H1 (cell line): Measurements from ENCODE around the gene FKBP10. TPM values are rescaled to one million over a fixed set of nuclear protein-coding genes. Genes with fewer than 3 reads are reported as not detected.

ENCODE experiments used
- CTCF ChIA-PET: fragments of 300-600 bp; sonication (Branson Sonifier 250); formaldehyde crosslinking; loops from one replicate; lab custom pipeline; 2021; ENCODE audit not compliant: partially characterized antibody; lab: Charles Lee
- POLR2A ChIA-PET: fragments of 300-600 bp; sonication (Branson Sonifier 250); formaldehyde crosslinking; loops from one replicate; lab custom pipeline; 2021; ENCODE audit warnings: inconsistent platforms; ENCODE audit not compliant: partially characterized antibody; lab: Charles Lee
- DNase-seq, 2 experiments: peaks; one replicate each; pipeline versions ENCODE4 v3.0.0 to v3.0.0-alpha.2; 2010 to 2022; ENCODE audit warnings: low spot score in 2 of 2, low read depth in 1 of 2, mixed read lengths in 1 of 2
- FAIRE-seq: peaks from 2 replicates; lab custom pipeline; 2011; peaks lifted over from hg19 to GRCh38; lab: Jason Lieb, UNC
- H2AFZ ChIP-seq: 2 replicates; pipeline ENCODE4 v1.8.1; 2012; ENCODE audit warnings: low read length, inconsistent platforms
- H2AK5ac ChIP-seq: 2 replicates; pipeline ENCODE4 v1.6.1; 2013; ENCODE audit warnings: low read depth, low read length
- H2BK120ac ChIP-seq: replicated peaks from 2 replicates; pipeline ENCODE3; 2013; ENCODE audit warnings: low read depth, low read length, inconsistent platforms
- H2BK12ac ChIP-seq: 2 replicates; pipeline ENCODE4 v1.6.1; 2013; ENCODE audit warnings: low read depth, low read length
- H2BK15ac ChIP-seq: 2 replicates; pipeline ENCODE4 v1.6.1; 2013; ENCODE audit warnings: low read length
- H2BK20ac ChIP-seq: 2 replicates; pipeline ENCODE4 v1.6.1; 2013; ENCODE audit warnings: low read length
- H2BK5ac ChIP-seq: 2 replicates; pipeline ENCODE4 v1.6.1; 2013; ENCODE audit warnings: low read depth, low read length
- H3K14ac ChIP-seq: 2 replicates; pipeline ENCODE4 v1.6.1; 2013; ENCODE audit warnings: inconsistent platforms; ENCODE audit not compliant: insufficient read length
- H3K18ac ChIP-seq: 2 replicates; pipeline ENCODE4 v1.6.1; 2013; ENCODE audit warnings: low read length; ENCODE audit errors: extremely low read depth
- H3K23ac ChIP-seq: 2 replicates; pipeline ENCODE4 v1.6.1; 2013; ENCODE audit warnings: inconsistent platforms; ENCODE audit not compliant: insufficient read length
- H3K23me2 ChIP-seq: 2 replicates; pipeline ENCODE4 v1.6.1; 2013; ENCODE audit warnings: low read depth, low read length
- H3K27ac ChIP-seq: 2 replicates; pipeline ENCODE4 v1.6.1; 2011; ENCODE audit warnings: low read depth, low read length, inconsistent platforms
- H3K27me3 ChIP-seq, 4 experiments: replicated peaks in 1 of 4; 1 replicate in 1 of 4; 2 replicates in 3 of 4; pipeline versions ENCODE4 v1.6.1 to v1.8.1; 2011 to 2013; ENCODE audit warnings: low read length in 3 of 4, mild to moderate bottlenecking in 3 of 4, inconsistent platforms in 2 of 4, mixed read lengths in 2 of 4, moderate library complexity in 1 of 4; ENCODE audit not compliant: control insufficient read depth in 3 of 4, insufficient read depth in 3 of 4; ENCODE audit errors: extremely low read depth in 1 of 4
- H3K36me3 ChIP-seq, 4 experiments: 2 replicates each; pipeline versions ENCODE4 v1.6.1 to v1.8.1; 2011 to 2013; ENCODE audit warnings: mild to moderate bottlenecking in 4 of 4, low read length in 3 of 4, moderate library complexity in 2 of 4, control low read depth in 1 of 4, inconsistent platforms in 1 of 4; ENCODE audit not compliant: insufficient read depth in 4 of 4, control insufficient read depth in 2 of 4
- H3K4ac ChIP-seq: replicated peaks from 2 replicates; pipeline ENCODE3; 2013; ENCODE audit warnings: low read length, low read depth, mixed read lengths, inconsistent platforms; ENCODE audit not compliant: insufficient read length
- H3K4me1 ChIP-seq, 4 experiments: replicated peaks in 1 of 4; 1 replicate in 1 of 4; 2 replicates in 3 of 4; pipeline versions ENCODE4 v1.6.1 to v1.8.1; 2011 to 2013; ENCODE audit warnings: low read length in 3 of 4, inconsistent platforms in 2 of 4, mixed read lengths in 1 of 4; ENCODE audit not compliant: insufficient read depth in 4 of 4, control insufficient read depth in 3 of 4
- H3K4me2 ChIP-seq, 2 experiments: 2 replicates each; pipeline versions ENCODE4 v1.6.1 to v1.8.1; 2011 to 2013; ENCODE audit warnings: low read depth in 2 of 2, low read length in 2 of 2, control low read depth in 1 of 2, inconsistent platforms in 1 of 2, mild to moderate bottlenecking in 1 of 2; ENCODE audit not compliant: insufficient read depth in 1 of 2
- H3K4me3 ChIP-seq, 4 experiments: fragments of 200-600, 300-600 bp in 1 of 4; sonication (generic), shearing (Covaris generic), sonication (Bioruptor Twin) in 1 of 4; 2 replicates each; pipeline versions ENCODE4 v1.5.1 to v1.8.1; 2011 to 2016; ENCODE audit warnings: low read length in 4 of 4, low read depth in 3 of 4, control low read depth in 2 of 4, inconsistent platforms in 2 of 4, mild to moderate bottlenecking in 2 of 4, mixed read lengths in 1 of 4, moderate library complexity in 1 of 4; ENCODE audit not compliant: insufficient read depth in 2 of 4; ENCODE audit errors: extremely low read depth in 1 of 4
- H3K56ac ChIP-seq: replicated peaks from 2 replicates; pipeline ENCODE3; 2013; ENCODE audit warnings: low read depth, mild to moderate bottlenecking, mixed read lengths, low read length, inconsistent platforms; ENCODE audit not compliant: insufficient read length
- H3K79me1 ChIP-seq: 2 replicates; pipeline ENCODE4 v1.6.1; 2013; ENCODE audit warnings: low read depth, low read length, control low read depth
- H3K79me2 ChIP-seq, 2 experiments: 2 replicates each; pipeline versions ENCODE4 v1.6.1 to v1.8.1; 2012 to 2013; ENCODE audit warnings: low read length in 2 of 2, mild to moderate bottlenecking in 2 of 2, inconsistent platforms in 1 of 2; ENCODE audit not compliant: insufficient read depth in 2 of 2, control insufficient read depth in 1 of 2
- H3K9ac ChIP-seq, 4 experiments: replicated peaks in 1 of 4; 1 replicate in 1 of 4; 2 replicates in 3 of 4; pipeline versions ENCODE4 v1.6.1 to v1.8.1; 2011 to 2013; ENCODE audit warnings: low read depth in 3 of 4, low read length in 3 of 4, control low read depth in 2 of 4, mild to moderate bottlenecking in 2 of 4, moderate library complexity in 2 of 4, inconsistent platforms in 1 of 4; ENCODE audit errors: extremely low read depth in 1 of 4
- H3K9me3 ChIP-seq, 2 experiments: 2 replicates each; pipeline versions ENCODE4 v1.6.1 to v1.8.1; 2012 to 2013; ENCODE audit warnings: mild to moderate bottlenecking in 2 of 2, moderate library complexity in 2 of 2, control low read depth in 1 of 2, inconsistent platforms in 1 of 2, low read depth in 1 of 2, low read length in 1 of 2, mixed read lengths in 1 of 2; ENCODE audit not compliant: insufficient read depth in 2 of 2
- H4K20me1 ChIP-seq, 2 experiments: replicated peaks in 1 of 2; 2 replicates each; pipeline versions ENCODE3 to v1.8.1; 2011 to 2013; ENCODE audit warnings: inconsistent platforms in 2 of 2, low read length in 2 of 2, mild to moderate bottlenecking in 1 of 2; ENCODE audit not compliant: insufficient read depth in 2 of 2, control insufficient read depth in 1 of 2
- H4K5ac ChIP-seq: 2 replicates; pipeline ENCODE4 v1.6.1; 2013; ENCODE audit warnings: low read length, low read depth, mixed read lengths, inconsistent platforms; ENCODE audit not compliant: insufficient read length
- H4K8ac ChIP-seq: 2 replicates; pipeline ENCODE4 v1.8.0; 2013; ENCODE audit warnings: mild to moderate bottlenecking, moderate library complexity, low read length, inconsistent platforms; ENCODE audit not compliant: insufficient read depth; ENCODE audit errors: extremely low read depth
- H4K91ac ChIP-seq: replicated peaks from 2 replicates; pipeline ENCODE3; 2013; ENCODE audit warnings: low read length, mixed read lengths, inconsistent platforms; ENCODE audit not compliant: insufficient read length
- CTBP2 ChIP-seq: IDR thresholded peaks from 2 replicates; pipeline ENCODE4 v1.7.0; 2011; ENCODE audit warnings: borderline replicate concordance, mild to moderate bottlenecking, moderate library complexity, mixed read lengths, low read length; ENCODE audit not compliant: insufficient read depth, insufficient read length
- KDM5A ChIP-seq: fragments of 200-600 bp; IDR thresholded peaks from 2 replicates; pipeline ENCODE4 v1.7.1; 2012; ENCODE audit warnings: mild to moderate bottlenecking, low read length, inconsistent platforms, mixed read lengths
- MAFK ChIP-seq: IDR thresholded peaks from 2 replicates; pipeline ENCODE4 v1.6.1; 2012; ENCODE audit warnings: low read depth, mild to moderate bottlenecking, improper control_type of control experiment, low read length
- POLR2AphosphoS5 ChIP-seq: IDR thresholded peaks from 2 replicates; pipeline ENCODE4 v1.6.1; 2011; ENCODE audit warnings: low read depth, low read length
- RBBP5 ChIP-seq: IDR thresholded peaks from 2 replicates; pipeline ENCODE4 v1.7.1; 2012; ENCODE audit warnings: low read depth, mild to moderate bottlenecking, inconsistent platforms, low read length, moderate library complexity, borderline replicate concordance
- RNF2 ChIP-seq: fragments of 200-900, 300-1000 bp; sonication (generic); IDR thresholded peaks from 2 replicates; pipeline ENCODE4 v1.7.1; 2016; ENCODE audit warnings: borderline replicate concordance, low read depth, mild to moderate bottlenecking, antibody characterized with exemption, low read length; ENCODE audit not compliant: poor library complexity, severe bottlenecking; ENCODE audit errors: missing control alignments
- SP1 ChIP-seq: IDR thresholded peaks from 2 replicates; pipeline ENCODE4 v1.6.1; 2011; ENCODE audit warnings: low read depth, low read length
- SP2 ChIP-seq: IDR thresholded peaks from 2 replicates; pipeline ENCODE4 v1.6.1; 2012; ENCODE audit warnings: mild to moderate bottlenecking, low read length, inconsistent platforms
- TAF7 ChIP-seq: optimal IDR thresholded peaks from 2 replicates; pipeline ENCODE3; 2011; ENCODE audit warnings: low read depth, mild to moderate bottlenecking, inconsistent platforms, low read length, moderate library complexity, borderline replicate concordance
- TEAD4 ChIP-seq: IDR thresholded peaks from 2 replicates; pipeline ENCODE4 v1.6.1; 2012; ENCODE audit warnings: low read depth, low read length, inconsistent platforms, mixed read lengths
- WGBS, 2 experiments: shearing (Covaris generic) in 1 of 2; methylation state at CpG; one replicate each; pipeline versions ENCODE4 v1.1.6 to v1.1.7; 2013 to 2015; ENCODE audit warnings: low lambda C conversion rate in 2 of 2, mixed read lengths in 2 of 2, inconsistent platforms in 1 of 2, low coverage in 1 of 2, missing lambda C conversion rate in 1 of 2; ENCODE audit not compliant: insufficient replicate concordance in 2 of 2, insufficient coverage in 1 of 2, insufficient read length in 1 of 2; ENCODE audit errors: extremely low coverage in 1 of 2, missing lambda C conversion rate in 1 of 2; 5-methylcytosine and 5-hydroxymethylcytosine counted together
- polyA plus RNA-seq, 7 experiments: library from polyadenylated mRNA; depleted of rRNA in 3 of 7; stranded (reverse) in 5 of 7; unstranded in 2 of 7; fragments of >200 nt in 5 of 7; fragments of 200-250 nt in 2 of 7; gene quantifications; 1 replicate in 5 of 7; 2 replicates in 1 of 7; 4 replicates in 1 of 7; pipeline versions ENCODE4 v1.2.1 to v1.2.3, GENCODE V29; 2011 to 2013; ENCODE audit warnings: missing spikeins in 2 of 7, mixed read lengths in 2 of 7
- total RNA-seq: library from RNA; stranded (reverse); fragmentation: NEBNext Ultra II Directional; extraction: Animal tissue kit (Norgen Biotek cat#: 25700); gene quantifications from 2 replicates; pipeline ENCODE4 v1.2.1, GENCODE V29; 2021
- TF ChIP-seq, protein P1 (sequence below): IDR thresholded peaks from 2 replicates; pipeline ENCODE4 v1.6.1; 2011; ENCODE audit warnings: low read depth, mild to moderate bottlenecking, low read length; ENCODE audit not compliant: insufficient read depth

The FKBP10 gene
- total and polyA plus RNA-seq, 2 of the 8 experiments (the other 6 are each of a cell fraction or from before 2014, with no cell fraction given) = 173 to 283 TPM

DNA sequence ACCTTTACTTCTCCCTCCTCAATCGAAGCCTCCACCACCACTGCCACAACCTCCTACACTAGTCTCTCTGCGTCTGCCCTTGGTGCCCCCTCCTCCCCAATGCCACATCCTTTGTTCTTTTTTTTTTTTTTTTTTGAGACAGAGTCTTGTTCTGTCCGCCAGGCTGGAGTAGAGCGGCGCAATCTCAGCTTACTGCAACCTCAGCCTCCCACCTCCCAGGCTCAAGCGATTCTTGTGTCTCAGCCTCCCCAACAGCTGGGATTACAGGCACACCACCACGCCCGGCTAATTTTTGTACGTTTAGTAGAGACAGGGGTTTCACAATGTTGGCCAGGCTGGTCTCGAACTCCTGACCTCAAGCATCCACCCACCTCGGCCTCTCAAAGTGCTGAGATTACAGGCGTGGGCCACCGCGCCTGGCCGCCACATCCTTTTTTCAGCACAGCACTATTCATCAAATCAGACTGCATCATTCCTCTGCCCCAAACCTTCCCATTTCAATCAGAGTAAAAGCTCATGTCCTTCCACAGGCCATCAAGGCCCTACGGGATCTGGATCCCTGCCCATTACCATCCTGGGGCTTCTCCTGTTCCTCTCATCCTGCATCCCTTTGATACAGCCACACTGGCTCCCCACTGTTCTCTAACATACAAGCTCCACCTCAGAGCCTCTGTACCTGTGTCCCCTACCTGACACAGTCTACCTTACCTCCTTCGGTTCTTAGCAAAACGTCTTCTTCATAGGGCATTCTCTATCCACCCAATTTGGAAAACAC lies 50.5 kb downstream of the FKBP10 start:
- H4K5ac ChIP-seq = no peak overlapping the region
- peaks cover 2 to 27% of the 10 kb centered on the region in 2 experiments for H4K20me1 ChIP-seq
- H2AFZ ChIP-seq = no peak overlapping the region
- peak overlapping the region; percentile 27 to 94 (median 88); a peak in 6 of 8 replicates for H3K4me3 ChIP-seq
- H3K79me2 ChIP-seq = peaks cover 10 to 58% of the 10 kb centered on the region in 2 experiments
- ChIA-PET POLR2A (interaction anchor here (0.6 to 4.1 kb wide), 20 partner anchors 13 to 174 kb away, joined by 3 to 26 read pairs (median 5); partner anchors contain the start of genes ACLY, CNP, EIF1 and FKBP10), CTCF (interaction anchor here (0.6 to 1.5 kb wide), 9 partner anchors 21 to 173 kb away, joined by 3 to 5 read pairs (median 3); partner anchors contain the start of genes JUP and KLHL10)
- no peak overlapping the region for H4K91ac ChIP-seq
- no peaks in the 10 kb centered on the region for H3K9me3 ChIP-seq
- no peak overlapping the region for H4K8ac ChIP-seq
- H2AK5ac ChIP-seq = no peak overlapping the region
- no peak overlapping the region for H3K14ac ChIP-seq
- H3K23ac ChIP-seq = no peak overlapping the region
- H3K4me1 ChIP-seq = peaks cover 9 to 25% (median 13%) of the 10 kb centered on the region in 4 experiments
- no peak overlapping the region for H3K56ac ChIP-seq
- FAIRE-seq (no peak), DNase-seq (no peak)
- H3K27ac ChIP-seq = no peak overlapping the region
- no peak overlapping the region for H3K18ac ChIP-seq
- H3K79me1 ChIP-seq = peaks cover 3% of the 10 kb centered on the region
- no peak overlapping the region for H2BK5ac ChIP-seq
- H3K27me3 ChIP-seq = no peaks in the 10 kb centered on the region
- H3K23me2 ChIP-seq = peaks cover 9% of the 10 kb centered on the region
- H2BK12ac ChIP-seq = no peak overlapping the region
- H2BK15ac ChIP-seq = no peak overlapping the region
- no peak overlapping the region for H3K4ac ChIP-seq
- no peak overlapping the region for H2BK120ac ChIP-seq
- 82% methylated on average over 17 of the region's 18 CpGs; no CpG with 5 or more reads in 1 of the 2 experiments for WGBS, 2 experiments
- no peak overlapping the region for H2BK20ac ChIP-seq
- H3K9ac ChIP-seq = peak overlapping the region in 1 of 4 experiments; percentile 50; a peak in 2 of 7 replicates
- peaks cover 0 to 16% (median 12%) of the 10 kb centered on the region in 4 experiments; a peak in 7 of 8 replicates for H3K36me3 ChIP-seq
- peak overlapping the region; percentile 80 to 93 for H3K4me2 ChIP-seq
- no peak for TF ChIP-seq MAFK
- no peak for TF ChIP-seq TEAD4
- no peak for TF ChIP-seq KDM5A
- TF ChIP-seq RBBP5 = no peak
- TF ChIP-seq RNF2 = no peak
- TF ChIP-seq CTBP2 = no peak
- TF ChIP-seq, protein P1, sequence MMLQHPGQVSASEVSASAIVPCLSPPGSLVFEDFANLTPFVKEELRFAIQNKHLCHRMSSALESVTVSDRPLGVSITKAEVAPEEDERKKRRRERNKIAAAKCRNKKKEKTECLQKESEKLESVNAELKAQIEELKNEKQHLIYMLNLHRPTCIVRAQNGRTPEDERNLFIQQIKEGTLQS = no peak
- no peak for TF ChIP-seq TAF7
- no peak for TF ChIP-seq SP2
- no peak for TF ChIP-seq SP1
- TF ChIP-seq POLR2AphosphoS5 = no peak
